Keratinocyte (primary cell): ENCODE results near the gene STX16. TPM values are rescaled to one million over a fixed set of nuclear protein-coding genes. Genes with fewer than 3 reads are reported as not detected.

Experiments used
- DNase-seq: peaks from one replicate; pipeline ENCODE4 v3.0.0-alpha.2; 2011; ENCODE audit warnings: low read depth, missing footprints, low spot score
- FAIRE-seq: peaks from 2 replicates; lab custom pipeline; 2011; peaks lifted over from hg19 to GRCh38; lab: Jason Lieb, UNC
- H2AFZ ChIP-seq: 2 replicates; pipeline ENCODE4 v1.6.0; 2012; ENCODE audit warnings: low read length, control low read depth, inconsistent platforms; ENCODE audit not compliant: control insufficient read depth
- H3K27ac ChIP-seq: 2 replicates; pipeline ENCODE4 v1.5.1; 2011; ENCODE audit warnings: low read length; ENCODE audit not compliant: control insufficient read depth, insufficient read depth
- H3K27me3 ChIP-seq: 3 replicates; pipeline ENCODE4 v1.6.0; 2011; ENCODE audit warnings: low read length; ENCODE audit not compliant: control insufficient read depth, insufficient read depth; ENCODE audit errors: extremely low read depth
- H3K36me3 ChIP-seq, 2 experiments: 2 replicates in 1 of 2; 3 replicates in 1 of 2; pipeline ENCODE4 v1.5.1; 2011; ENCODE audit warnings: low read length in 2 of 2, mild to moderate bottlenecking in 1 of 2; ENCODE audit not compliant: control insufficient read depth in 2 of 2, insufficient read depth in 2 of 2; ENCODE audit errors: extremely low read depth in 1 of 2
- H3K4me1 ChIP-seq: 3 replicates; pipeline ENCODE4 v1.5.1; 2011; ENCODE audit warnings: low read length; ENCODE audit not compliant: control insufficient read depth, insufficient read depth; ENCODE audit errors: extremely low read depth
- H3K4me2 ChIP-seq: 3 replicates; pipeline ENCODE4 v1.6.0; 2011; ENCODE audit warnings: low read depth, low read length; ENCODE audit not compliant: control insufficient read depth, insufficient read depth; ENCODE audit errors: extremely low read depth
- H3K4me3 ChIP-seq, 3 experiments: fragments of 200-600 bp in 1 of 3; sonication (generic) in 1 of 3; 2 replicates in 2 of 3; 3 replicates in 1 of 3; pipeline ENCODE4 v1.5.1; 2011 to 2016; ENCODE audit warnings: low read length in 3 of 3, mild to moderate bottlenecking in 3 of 3, control low read depth in 2 of 3, inconsistent platforms in 1 of 3, low read depth in 1 of 3, mixed read lengths in 1 of 3, mixed run types in 1 of 3, moderate library complexity in 1 of 3; ENCODE audit not compliant: control insufficient read depth in 2 of 3, insufficient read depth in 2 of 3; ENCODE audit errors: extremely low read depth in 1 of 3
- H3K79me2 ChIP-seq: 2 replicates; pipeline ENCODE4 v1.6.0; 2012; ENCODE audit warnings: low read length; ENCODE audit not compliant: control insufficient read depth, insufficient read depth
- H3K9ac ChIP-seq: 3 replicates; pipeline ENCODE4 v1.6.0; 2011; ENCODE audit warnings: low read length; ENCODE audit not compliant: control insufficient read depth, insufficient read depth; ENCODE audit errors: extremely low read depth
- H3K9me1 ChIP-seq: 3 replicates; pipeline ENCODE4 v1.6.0; 2011; ENCODE audit warnings: low read length; ENCODE audit not compliant: control insufficient read depth, insufficient read depth; ENCODE audit errors: extremely low read depth
- H3K9me3 ChIP-seq: 2 replicates; pipeline ENCODE4 v1.5.1; 2012; ENCODE audit warnings: low read depth, low read length; ENCODE audit not compliant: control insufficient read depth
- H4K20me1 ChIP-seq: 3 replicates; pipeline ENCODE4 v1.6.0; 2011; ENCODE audit warnings: low read length; ENCODE audit not compliant: control insufficient read depth, insufficient read depth; ENCODE audit errors: extremely low read depth
- CTCF ChIP-seq, 3 experiments: IDR thresholded peaks in 1 of 3; conservative IDR thresholded peaks in 1 of 3; optimal IDR thresholded peaks in 1 of 3; 2 replicates in 2 of 3; 3 replicates in 1 of 3; pipeline versions ENCODE3 to v1.5.1; 2011; ENCODE audit warnings: low read length in 3 of 3, mild to moderate bottlenecking in 3 of 3, moderate library complexity in 2 of 3, control low read depth in 1 of 3, inconsistent platforms in 1 of 3; ENCODE audit not compliant: insufficient read depth in 2 of 3; ENCODE audit errors: extremely low read depth in 1 of 3
- EZH2 ChIP-seq: IDR thresholded peaks from one replicate; pipeline ENCODE4 v1.6.1; 2012; ENCODE audit warnings: inconsistent platforms, mild to moderate bottlenecking, low read length, moderate library complexity
- dilution Hi-C: fragments of 300-500 bp; cut with MboI; formaldehyde crosslinking; loops from one replicate; pipeline ENCODE4 v1.7.0; 2020; ENCODE audit warnings: low sequenced_read_pairs; ENCODE audit not compliant: extremely low pct_ligation_motif_present
- polyA plus RNA-seq, 5 experiments: library from polyadenylated mRNA; depleted of rRNA in 3 of 5; stranded (reverse) in 3 of 5; stranded (forward) in 1 of 5; unstranded in 1 of 5; fragments of >200 nt; gene quantifications; 1 replicate in 1 of 5; 2 replicates in 3 of 5; 3 replicates in 1 of 5; pipeline versions ENCODE4 v1.2.1 to v1.2.3, GENCODE V29; 2011 to 2012; ENCODE audit warnings: missing spikeins in 2 of 5, low read depth in 1 of 5, low replicate concordance in 1 of 5

Gene STX16
- polyA plus RNA-seq, 1 donor (not counting 4 experiments of a cell fraction or from before 2014, with no cell fraction given): 69.7 TPM

- no peak for DNase-seq
- H3K9ac ChIP-seq: no peak overlapping the region
- H3K4me1 ChIP-seq: peaks cover 9% of the 10 kb centered on the region
- H3K4me2 ChIP-seq: no peak overlapping the region
- peaks cover 9% of the 10 kb centered on the region for H3K27me3 ChIP-seq
- no peak for TF ChIP-seq EZH2
- TF ChIP-seq CTCF (optimal IDR thresholded peaks at IDR 0.05 in 1 of 3, IDR thresholded peaks at IDR 0.05 in 1 of 3, conservative IDR thresholded peaks at IDR 0.05 in 1 of 3; ENCODE audit: extremely low read depth in 1 of 3, insufficient read depth in 2 of 3, low read length in 3 of 3): no peak
- no peaks in the 10 kb centered on the region for H3K9me1 ChIP-seq
- H3K79me2 ChIP-seq: no peaks in the 10 kb centered on the region
- no peak for FAIRE-seq
- no peak overlapping the region for H2AFZ ChIP-seq
- H3K36me3 ChIP-seq: no peaks in the 10 kb centered on the region
- H3K27ac ChIP-seq: no peak overlapping the region
- dilution Hi-C loops: no loop called here
- H4K20me1 ChIP-seq: no peaks in the 10 kb centered on the region
- H3K9me3 ChIP-seq: no peaks in the 10 kb centered on the region
- no peak overlapping the region for H3K4me3 ChIP-seq
Measured at GRCh38 chr20:58614984-58615760, 35.9 kb upstream of the STX16 start.

GRCh38 chr20:58616411-58616810, 34.7 kb upstream of the STX16 start:
- Histone ChIP-seq H3K9me3 (no peaks in the 10 kb centered on the region), H3K9me1 (no peaks in the 10 kb centered on the region), H3K9ac (no peak overlapping the region), H3K27me3 (peaks cover 9% of the 10 kb centered on the region), H4K20me1 (no peaks in the 10 kb centered on the region), H3K27ac (no peak overlapping the region), H3K36me3 (no peaks in the 10 kb centered on the region), H2AFZ (no peak overlapping the region), H3K79me2 (no peaks in the 10 kb centered on the region), H3K4me1 (peaks cover 9% of the 10 kb centered on the region), H3K4me3 (no peak overlapping the region), H3K4me2 (no peak overlapping the region)
- FAIRE-seq (no peak), DNase-seq (no peak)
- dilution Hi-C loops: no loop called here
- no peak for TF ChIP-seq CTCF (optimal IDR thresholded peaks at IDR 0.05 in 1 of 3, IDR thresholded peaks at IDR 0.05 in 1 of 3, conservative IDR thresholded peaks at IDR 0.05 in 1 of 3; ENCODE audit: extremely low read depth in 1 of 3, insufficient read depth in 2 of 3, low read length in 3 of 3)
- TF ChIP-seq EZH2: no peak
